Measurements from ENCODE around the gene MAD2L1BP.

MAD2L1BP gene

DNA sequence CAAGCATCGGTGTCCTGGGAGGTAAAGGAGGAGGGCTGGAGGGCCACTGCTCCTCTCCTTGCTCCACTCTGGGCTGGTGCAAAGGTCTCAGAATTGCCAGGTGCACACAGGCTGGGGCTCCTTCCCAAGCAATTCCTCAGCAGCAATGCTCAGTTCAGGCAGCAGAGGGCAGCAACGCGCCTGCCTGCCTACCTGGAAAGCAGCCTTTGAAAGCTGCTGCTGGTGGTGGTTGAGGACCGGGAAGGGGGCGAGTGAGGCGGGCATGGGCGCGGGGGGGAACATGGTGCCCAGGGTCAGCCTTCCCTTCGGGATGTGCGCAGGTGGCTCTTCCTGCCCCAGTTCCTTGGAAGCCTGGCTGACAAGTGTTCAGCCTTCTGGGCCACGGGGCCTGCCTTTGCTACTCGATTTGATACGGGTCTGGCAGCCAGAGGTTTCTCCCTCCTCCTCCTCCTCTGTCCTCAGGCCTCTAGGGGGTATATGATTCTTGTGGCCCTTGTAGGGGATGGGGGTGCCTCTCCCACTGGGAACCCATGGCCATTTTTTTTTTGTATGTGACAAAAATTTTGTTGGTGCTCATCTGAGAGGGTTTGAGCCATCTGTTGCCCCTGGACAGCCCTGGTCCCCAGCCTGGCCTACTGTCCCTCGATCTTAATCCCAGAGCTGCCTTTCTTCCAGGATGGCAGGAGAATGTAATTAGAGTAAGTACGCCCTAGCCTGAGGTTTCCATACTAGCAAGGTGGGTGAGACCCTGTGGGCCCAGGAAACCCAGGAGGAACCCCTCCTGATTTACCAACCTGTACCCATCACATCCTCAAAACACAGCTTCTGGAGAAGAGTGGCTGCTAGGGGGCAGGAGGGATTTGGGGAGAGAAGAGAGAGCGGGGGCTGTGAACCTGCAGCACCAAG, 31.9 kb downstream of the MAD2L1BP start:
- peak; percentile 90 for DNase-seq

DNA sequence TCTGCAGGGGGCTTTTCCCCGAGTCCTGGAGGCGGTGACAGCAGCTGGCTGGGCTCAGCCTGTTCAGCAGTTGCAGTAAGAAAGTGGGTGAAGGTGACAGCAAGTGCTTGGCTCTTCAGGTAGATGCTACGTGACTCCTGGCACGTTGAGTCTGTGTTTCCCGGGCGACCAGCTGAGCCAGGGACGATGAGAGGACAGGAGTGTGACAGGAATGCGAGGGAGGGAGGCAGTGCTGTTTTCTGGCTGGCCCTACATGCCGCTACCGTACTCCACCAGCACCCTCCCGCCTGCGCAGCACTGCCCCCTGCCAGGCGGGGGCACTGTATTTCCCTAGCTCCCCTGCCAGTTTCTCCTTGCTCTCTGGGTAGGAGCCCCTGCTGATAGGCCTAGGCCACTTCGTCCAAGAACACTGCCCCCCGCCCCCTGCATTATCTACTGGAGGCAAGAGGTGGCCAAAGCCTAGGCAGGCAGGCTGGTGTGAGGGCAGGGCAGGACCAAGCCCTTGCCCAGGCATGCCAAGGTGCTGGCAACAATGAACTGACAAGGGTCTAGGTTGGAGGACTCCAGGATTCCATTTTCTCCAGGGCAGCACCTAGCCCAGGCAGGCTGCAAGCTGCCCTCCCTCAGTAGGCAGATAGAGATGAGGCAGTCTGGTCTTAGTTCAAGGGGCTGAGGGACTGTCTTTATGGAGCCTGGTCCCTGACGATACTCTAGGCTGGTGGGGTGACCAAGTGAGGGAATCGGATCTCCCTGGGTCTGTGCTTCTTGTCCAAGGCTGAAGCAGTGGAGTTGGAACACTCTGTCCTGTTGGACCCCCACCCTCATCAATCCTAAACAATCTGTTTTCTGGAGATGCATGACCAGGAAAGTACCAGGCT, 32.8 kb downstream of the MAD2L1BP start:
- peak; percentile 61 for DNase-seq

DNA sequence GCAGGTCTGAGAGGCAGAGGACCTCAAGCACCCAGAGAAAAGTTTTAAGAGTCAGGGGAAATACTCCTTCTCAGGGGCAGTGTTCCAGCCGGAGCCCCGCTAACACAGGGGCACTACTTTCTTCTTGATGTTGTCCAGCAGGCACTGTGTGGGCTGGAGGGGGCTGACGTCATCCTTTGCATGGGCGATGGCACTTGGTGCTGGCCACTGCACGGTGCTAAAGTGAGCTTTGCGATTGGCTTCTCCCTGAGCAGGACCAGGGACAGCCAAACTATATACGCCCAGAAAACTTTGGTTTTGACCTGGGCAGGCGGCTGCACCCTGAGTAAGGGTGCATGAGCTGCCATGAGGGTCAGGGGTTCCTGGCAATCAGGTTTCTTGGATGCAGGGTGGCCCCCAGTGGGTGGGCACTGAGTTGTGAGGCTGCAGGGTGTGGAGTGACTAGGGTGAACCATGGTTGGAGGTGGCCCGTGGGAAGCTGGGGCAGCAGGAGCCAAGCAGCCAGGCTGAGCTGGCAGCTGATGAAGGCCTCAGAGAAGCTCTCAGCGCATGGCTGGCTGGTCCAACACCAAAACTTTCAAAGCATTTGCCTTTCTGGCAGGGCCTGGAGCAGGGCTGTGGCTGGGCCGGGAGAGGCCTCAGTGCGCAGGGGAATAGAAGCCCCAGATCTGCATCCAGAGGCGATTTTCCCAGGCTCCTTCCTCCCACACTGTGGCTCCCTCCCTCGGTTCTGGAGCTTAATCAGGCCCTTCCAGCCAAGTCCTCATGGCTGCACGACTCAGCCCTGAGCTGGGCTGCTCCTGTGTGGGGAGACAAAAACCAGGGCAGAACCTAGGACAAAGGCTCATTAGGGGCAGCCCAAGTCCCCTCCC, 33.6 kb downstream of the MAD2L1BP start:
- DNase-seq: peak; percentile 87

DNA sequence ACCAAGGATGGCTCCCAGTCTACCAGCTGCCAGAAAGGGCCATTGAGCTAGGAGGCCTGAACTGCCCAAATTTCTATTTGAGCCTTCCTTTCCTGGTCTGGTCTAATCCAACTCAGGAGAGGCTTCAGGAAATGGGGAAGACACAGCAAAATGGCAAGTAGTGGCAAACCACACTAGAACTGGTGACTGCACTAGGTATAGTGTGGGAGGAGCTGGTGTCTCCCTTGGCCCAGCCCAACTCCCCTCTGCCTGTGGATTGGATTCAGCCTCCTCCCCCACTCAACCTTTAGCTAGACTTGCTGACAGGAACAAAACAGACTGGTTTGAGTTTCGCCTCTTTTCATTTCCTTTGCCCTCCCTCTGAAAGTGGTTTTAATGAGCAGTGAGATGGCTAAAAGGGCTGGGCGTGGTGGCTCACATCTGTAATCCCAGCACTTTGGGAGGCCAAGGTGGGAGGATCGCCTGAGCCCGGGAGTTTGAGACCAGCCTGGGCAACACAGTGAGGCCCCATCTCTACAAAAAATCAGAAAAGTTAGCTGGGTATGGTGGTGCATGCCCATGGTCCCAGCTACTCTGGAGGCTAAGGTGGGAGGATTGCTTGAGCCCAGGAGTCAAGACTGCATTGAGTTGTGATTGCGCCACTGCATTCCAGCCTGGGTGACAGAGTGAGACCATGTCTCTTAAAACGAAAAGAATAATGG, 34.4 kb downstream of the MAD2L1BP start:
- DNase-seq: no peak

DNA sequence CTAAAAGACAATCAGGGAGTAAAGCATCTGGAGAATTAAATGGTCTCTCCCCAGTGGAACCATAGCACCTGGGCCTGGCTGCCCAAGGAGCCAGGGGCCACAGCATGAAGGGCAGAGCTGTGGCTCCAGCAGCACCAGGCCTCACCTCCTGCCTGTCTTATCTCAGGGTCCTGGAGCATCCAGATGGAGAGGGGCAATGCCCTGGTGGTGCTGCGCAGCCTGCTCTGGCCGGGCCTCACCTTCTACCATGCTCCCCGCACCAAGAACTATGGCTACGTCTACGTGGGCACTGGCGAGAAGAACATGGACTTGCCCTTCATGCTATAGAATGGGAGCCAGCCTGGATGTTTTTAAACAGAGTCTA, 35.0 kb downstream of the MAD2L1BP start:
- DNase-seq: no peak

DNA sequence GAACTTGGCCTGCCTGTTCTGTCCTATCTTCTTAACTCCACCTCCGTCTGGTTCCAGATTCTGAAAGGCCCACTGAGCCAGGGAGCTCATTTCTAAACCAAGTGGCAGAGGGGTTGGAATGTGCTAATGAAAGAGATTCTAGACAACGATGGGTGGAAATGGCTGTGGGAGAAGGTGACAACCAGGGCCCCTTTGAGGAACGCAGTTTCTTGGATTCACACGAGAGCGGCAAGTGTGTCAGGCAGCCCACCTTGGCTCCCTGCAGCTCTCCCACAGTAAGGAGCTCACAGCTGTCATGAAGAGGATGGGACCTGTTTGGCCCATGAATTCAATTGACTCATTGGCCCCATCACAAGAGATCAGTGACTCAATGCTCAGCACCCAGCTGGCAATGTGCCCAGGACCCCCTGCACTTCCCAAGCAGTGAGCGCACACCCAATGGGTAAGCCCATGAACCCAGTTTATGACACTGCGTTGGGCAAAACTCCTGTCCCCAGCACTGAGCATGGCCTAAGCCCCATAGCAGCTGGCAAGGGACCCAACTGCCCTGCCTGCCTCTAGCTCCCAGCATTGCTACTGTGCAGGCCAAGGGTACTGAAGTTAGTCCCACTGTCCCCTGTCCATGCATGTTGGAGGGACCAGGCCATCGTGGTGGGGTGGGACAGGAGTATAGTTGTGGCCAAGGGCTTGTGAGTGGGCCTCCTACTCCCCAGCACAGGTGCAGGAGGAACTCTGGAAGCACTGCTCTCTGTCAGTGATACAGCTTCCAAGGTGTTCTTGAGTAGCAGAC, 35.6 kb downstream of the MAD2L1BP start:
- no peak for DNase-seq

DNA sequence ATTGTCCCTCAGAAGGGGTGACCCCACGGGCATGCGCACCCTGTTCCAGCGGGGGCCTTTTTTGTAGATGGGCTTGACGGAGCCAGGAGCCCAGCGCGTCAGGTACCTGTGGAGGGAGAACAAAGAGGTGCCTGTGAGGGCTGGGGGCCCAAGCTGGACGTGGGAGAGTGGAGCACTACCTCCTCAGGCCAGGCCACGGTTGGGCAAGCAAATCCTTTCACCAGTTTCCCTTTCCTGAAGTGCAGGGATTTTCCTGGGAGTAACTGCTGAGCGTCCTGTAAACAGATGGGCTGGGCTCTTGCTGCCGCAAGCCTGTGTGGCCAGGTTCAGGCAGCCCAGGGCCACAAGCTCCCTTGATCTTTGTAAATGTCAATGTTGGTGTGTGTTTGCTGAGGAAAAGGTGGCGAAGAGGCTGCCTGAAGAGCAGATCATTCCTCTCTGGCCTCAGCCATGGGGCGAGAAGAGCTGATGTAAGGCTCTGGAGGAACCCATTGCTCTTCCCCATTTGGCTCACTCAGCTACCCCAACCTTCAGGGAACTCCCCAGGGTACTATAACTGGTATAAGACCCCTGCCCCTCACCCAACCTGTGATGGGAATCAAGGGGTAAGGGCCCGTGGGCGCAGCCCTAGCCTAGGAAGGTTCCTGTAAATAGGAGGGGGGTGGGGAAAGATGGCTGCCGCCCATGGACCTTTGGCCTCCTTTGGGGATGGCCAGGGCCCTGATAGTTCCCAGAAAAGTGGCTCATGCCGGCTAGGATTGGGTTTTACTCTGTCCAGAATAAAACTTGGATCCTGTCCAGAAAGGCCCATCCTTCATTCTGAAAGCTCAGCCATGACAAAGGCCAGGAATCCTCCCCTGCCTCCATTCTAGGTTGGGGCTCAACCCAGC, 36.4 kb downstream of the MAD2L1BP start:
- no peak for DNase-seq

DNA sequence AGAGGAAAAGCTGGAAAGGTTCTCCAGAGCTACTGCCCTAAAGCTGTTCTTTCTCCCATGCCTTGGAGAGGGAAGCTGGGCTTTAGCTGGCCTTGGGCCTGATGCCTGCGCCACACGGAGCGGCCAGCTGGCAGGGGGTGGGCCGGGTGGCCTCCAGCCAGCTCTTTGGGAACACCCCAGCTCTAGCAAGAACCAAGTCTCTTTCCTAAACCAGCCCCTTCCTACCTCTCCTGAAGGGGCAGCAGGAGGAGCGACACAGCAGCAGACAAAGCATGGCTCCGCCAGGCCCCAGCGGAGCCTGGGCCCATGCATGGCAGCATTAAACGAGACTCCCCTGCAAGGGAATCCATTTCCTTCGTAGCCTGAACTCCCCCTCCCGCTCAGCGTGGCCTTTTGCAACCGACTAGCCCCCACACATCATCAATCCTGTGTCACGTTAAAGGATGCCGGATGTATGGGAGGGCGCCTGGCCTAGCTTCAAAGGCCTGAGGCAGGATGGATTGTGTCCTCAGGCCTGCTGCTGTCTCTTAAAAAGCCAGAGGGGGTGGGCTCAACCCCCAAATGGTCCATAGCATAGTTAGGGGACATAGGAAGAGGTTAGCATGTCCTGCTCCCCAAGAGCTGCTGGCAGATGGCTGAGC, 37.9 kb downstream of the MAD2L1BP start:
- DNase-seq: peak; percentile 68

DNA sequence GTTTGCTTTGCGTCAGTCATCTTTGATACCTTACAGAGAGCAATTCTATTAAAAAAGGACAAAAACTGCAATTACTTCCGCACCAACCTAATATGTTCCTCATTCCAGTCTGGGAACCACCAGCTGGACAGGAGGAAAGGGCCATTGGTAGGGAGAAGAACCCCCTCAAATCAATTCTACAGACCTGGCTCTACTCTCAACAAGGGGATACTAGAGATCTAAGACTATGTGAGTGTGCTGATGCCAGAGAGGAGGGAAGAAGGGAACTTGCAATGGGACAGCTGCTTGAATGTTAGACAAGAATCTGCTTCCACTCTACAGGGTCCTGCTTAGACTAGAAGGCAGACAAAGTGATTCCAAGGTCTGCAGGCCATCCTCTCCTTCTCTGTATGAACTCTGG, 38.7 kb downstream of the MAD2L1BP start:
- DNase-seq: no peak

DNA sequence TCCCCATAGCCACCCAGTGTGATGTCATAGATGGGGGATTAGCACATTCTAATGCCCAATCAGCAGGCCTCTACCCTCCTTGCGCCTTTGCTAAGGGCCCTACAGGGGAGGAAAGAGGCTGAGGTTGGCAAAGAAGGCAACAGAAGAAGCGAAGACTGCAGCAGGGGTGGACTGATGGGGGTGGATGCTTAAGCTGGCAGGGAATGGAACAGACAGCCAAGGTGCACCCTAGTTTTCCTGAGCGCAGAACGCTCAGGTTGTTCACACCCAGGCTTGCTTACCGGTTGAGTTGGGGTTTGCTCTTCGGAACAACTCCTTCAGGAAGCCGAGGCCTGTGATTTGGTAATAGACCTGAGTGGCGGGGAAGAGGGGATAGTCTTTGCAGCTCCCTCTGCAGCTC, 39.3 kb downstream of the MAD2L1BP start:
- DNase-seq: no peak

DNA sequence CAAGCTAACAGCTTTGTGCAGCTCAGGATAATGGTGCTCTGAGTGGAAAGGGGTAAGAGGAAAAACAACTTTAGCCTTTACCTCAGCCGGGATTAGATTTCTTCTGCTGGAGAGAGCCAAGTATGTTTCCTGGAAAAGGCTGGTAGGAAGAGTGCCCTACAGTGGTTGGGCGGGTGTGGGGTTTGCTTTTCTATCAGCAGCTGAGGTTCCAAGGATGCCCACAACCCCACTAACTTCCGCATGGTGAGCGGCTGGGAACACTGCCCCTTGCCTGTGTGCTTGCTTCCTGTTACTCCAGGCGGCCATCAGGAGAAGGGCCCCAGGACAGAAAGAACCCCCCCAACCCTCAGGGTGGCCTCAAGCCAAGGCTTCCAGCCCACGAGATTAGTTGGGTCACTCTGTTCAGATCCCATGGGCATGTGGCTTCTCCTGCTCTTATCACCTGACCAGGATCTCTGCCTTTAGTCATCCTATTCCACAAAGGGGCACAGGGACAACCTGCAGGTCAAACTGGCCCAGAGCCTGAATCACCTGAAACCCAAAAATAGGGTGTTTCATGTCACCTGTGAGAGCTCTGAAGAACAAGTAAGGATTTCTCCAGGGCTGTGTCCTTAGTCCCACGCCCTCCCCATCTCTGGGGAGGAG, 41.4 kb downstream of the MAD2L1BP start:
- no peak for DNase-seq

DNA sequence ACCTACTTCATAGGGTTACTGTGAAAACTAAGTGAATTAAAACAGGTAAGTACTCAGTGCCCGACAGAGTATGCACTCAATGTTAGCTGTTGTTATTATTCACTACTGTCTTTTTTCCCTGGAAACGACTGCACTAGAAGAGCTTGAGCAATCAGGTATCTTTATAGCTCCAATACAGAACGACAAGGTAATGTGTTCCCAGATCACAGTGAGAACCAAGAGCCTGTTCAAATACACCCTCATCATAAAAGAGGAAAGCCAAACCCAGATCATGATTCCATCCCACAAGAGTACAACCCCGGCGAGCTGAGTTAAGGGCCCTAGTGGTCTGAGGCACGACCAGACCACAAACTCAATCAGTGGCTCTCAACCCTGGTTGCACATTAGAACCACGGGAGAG, 42.1 kb downstream of the MAD2L1BP start:
- no peak for DNase-seq

DNA sequence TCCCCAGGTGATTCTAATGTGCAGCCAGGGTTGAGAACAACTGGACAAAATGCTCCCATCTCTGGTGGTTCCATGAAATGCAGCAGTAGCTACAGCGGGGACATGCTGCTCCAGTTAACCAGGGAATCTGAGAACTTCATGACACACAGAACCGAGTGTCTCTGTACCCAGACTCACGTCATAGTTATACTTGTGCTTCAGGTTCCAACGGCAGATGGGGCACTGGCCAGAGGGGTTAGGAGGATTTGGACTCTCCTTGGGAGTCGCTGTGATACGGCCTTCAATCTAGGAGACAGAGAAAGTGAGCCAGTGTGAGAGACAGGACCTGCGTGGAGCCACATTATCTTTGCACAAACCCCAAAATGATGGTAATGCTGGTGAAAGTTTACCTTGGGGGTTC, 42.7 kb downstream of the MAD2L1BP start:
- no peak for DNase-seq

DNA sequence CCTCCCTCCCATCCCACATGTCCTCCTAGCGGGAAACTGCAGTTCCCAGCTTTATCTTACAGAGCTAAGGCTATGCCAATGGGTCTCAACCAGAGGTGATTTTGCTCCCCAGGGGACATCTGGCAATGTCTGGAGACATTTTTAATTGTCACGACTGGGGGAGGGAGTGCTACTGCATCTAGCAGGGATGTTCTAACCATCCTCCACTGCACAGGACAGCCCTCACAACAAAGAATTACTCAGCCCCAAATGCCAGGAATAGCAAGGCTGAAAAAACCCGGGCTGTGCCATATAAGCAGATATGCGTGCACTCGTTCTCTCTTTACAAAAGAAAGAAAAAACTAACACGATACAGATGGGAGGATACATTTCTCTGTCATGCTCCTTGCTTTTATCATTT, 43.4 kb downstream of the MAD2L1BP start:
- no peak for DNase-seq

DNA sequence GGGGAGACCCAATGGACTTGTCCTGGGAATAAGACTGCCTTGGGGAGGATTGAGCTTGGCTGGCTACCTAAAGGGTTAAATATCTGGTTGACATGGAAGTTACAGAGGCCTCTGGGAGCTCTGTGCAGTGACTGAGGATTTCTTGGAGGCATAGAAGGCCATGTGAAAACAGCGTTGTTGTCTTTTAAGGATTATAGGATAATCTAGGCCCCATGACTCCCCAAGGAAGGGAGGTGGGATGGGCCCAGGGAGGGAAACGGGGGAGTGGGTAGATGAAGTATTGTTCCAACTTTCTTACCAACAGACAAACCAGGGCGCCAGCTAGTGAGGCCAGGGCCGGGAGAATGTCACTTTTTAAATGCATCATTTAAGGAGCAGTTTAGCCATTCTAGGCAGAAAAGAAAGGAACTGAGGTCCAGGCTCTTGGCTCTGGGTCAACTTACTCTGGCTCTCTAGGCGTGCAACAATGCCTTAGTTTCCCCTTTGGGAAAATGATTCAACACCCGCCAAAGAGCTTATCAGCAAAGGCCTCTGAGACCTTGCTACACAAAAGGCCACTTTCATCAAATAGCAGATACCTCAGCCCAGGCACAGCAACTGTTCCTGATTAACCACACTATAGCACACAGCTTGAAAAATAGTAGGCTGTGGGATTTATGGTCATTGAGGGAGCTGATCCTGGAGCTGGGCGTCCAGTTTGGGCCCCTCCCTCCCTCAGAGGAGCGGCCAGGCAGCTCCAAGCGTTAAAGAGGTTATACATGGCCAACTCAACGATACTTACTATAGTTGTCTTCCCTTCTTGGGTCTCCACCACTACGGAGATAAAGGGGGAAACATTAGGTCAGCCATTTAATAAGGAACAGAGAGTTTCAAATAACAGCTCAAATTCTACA, 44.9 kb downstream of the MAD2L1BP start:
- DNase-seq: peak; percentile 60

DNA sequence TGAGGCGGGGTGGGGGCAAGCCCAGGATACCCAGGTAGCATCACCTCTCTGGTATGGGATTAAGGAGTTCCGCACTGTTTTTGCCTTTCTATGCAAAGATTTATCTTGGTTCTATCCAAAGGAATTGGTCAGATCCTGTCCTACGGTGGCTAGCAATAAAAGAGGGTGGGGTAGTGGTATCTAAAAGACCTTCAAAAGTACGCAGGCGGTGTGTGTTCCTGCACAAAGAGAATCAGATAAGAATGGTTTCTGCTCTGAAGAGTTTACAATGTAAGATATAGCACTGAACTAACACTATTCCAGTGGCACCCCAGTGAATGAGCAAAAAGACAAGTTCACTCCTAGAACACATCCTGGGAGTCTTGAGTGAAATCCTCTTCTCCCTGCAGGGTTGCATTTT, 45.7 kb downstream of the MAD2L1BP start:
- no peak for DNase-seq

DNA sequence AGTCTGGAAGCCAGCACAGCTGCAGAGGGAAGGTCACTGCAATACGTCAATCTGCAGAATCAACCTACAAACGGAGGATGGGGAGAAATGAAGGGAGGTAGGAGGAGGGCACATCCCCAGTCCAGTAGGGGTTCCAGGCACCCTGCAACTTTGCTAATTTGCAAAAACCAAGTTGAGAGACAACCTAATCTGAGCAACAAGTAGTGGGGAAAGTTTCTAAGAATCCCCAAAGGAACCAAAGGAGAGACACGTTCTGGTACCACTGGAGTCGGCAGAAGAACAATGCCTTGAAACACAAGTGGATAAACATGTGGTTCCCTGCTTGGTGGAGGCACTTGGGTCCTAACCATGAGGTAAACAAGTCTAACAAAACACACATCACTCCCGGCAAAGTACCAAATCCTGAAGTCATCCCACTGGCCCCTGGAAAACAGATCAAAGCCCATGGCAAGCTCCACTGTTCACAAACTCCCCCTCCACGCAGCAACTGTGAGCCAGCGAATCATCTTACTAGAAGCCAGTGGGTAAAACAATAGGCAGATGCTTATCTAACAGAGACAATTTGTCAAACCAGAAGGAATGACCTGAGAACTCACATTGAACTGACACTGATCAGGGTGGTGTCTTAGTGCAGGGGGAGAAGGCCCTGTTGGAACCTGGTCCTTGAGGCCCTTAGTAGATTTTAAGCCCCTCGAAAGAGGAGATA, 47.2 kb downstream of the MAD2L1BP start:
- DNase-seq: no peak

Data from right hindlimb (tissue), 1 donor.